SW480 (cell line): ENCODE measurements around the gene CPLANE2.
"Not testable (repeated sequence)": the region's sequence is repeated elsewhere in the genome, so short reads cannot be mapped to it uniquely, and the experiment has no call there.

Experiments used
- DNase-seq: peaks from one replicate; pipeline ENCODE4 v3.0.0-alpha.2; 2016; ENCODE audit warnings: low spot score

Gene CPLANE2

DNA sequence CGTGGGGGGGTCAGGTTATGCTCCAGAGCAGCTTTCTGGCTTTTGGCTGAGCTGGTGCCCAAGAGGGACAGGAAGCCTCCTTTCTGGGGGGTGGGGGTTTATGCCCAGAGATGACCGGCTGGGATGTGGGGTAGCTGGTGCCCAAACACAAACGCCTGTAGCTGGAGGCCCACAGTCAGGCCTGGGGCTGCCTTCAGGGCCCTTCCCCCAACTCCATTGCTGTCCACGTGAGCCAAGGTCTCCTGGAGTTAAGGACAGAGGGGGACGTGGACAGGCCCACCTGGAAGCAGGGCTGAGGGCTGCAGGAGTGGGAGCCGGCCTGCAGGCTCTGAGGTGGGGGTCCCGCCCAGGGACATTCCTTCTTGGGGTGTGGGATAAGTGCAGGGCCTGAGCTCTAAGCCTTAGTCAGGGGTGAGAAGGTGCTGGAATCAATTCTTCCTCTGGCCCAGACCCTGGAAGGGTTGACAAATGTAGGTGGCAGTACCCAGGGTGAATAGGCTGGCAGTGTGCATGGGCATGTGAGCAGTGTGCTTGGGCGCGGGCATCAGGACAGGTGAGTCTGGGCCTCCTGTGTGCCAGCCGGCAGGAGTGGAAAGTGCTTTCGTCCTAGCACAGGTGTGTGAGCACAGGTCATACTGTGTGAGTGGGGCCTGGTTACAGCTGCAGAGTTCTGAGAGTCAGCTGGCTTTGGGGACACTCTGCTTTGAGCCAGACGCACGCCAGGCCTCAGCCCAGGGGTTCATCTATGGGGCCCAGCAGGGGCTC lies 6.8 kb downstream of the CPLANE2 start:
- DNase-seq: no peak

DNA sequence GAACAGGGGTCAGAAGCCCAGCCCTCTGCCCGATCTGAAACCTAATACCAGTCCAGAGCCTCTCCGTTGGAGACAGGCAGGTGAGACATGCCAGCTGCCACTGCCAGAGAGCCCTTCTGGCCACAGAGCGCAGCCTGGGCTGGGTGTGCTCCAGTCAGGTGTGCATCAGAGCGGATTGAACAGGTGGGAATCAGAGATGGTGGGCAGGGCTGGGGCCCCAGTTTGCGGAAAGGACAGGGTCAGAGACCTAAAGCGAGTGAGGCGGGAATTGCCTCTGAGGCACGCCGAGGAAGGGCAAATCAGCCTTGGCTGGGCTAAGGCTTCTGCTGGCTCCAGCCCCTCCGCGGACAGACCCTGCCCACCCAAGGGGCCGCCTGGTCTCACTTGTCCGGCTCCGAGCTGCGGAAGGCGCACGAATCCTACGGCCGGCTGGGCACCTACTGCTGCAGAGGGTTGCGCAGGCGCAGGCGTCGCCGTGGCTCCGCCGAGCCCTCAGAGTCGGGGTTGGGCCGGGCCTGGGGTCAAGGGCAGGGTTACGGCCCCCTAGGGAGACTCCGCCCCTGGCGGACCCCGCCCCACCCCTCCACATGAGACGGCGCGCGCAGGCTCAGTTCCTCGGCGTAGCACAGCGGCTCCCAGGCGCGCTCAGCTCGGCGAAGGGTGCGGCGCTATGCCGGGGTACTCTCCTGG lies 10.3 kb downstream of the CPLANE2 start:
- DNase-seq: no peak

DNA sequence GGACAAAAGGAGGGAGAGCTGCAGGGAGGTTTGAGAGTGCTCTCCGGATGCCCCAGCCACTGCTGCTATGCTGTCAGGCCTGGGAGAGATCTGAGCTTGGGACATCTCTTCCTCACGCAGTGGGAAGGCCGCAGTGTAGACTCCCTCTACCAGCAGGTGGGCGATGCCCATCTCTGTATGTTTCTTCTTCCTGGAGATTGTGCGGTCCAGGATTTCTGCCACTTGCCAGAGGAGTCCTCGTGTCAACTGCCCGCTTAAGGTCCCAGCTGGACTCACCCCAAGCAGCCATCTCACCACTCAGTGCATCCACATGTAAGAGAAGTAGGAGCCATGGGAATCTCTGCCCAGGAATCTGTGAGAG lies 10.9 kb downstream of the CPLANE2 start:
- DNase-seq: no peak

DNA sequence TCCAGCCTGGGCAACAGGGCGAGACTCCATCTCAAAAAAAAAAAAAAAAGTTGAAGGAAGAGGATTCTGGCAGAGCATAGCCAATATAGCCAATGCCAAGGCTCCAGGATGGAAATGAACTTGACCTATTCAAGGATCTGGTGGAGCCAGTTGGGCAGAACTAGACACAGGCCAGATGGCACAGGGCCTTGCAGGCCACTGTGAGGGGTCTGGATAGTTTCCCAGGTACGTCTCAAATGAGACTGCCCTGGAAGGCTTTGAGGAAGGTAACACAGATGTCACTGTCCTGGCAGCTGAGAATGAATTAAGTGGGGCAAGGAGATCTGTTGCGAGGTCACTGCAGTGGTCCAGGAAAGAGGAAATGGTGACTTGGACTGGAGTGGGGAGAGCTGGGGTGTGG lies 12.5 kb downstream of the CPLANE2 start:
- DNase-seq: no peak

DNA sequence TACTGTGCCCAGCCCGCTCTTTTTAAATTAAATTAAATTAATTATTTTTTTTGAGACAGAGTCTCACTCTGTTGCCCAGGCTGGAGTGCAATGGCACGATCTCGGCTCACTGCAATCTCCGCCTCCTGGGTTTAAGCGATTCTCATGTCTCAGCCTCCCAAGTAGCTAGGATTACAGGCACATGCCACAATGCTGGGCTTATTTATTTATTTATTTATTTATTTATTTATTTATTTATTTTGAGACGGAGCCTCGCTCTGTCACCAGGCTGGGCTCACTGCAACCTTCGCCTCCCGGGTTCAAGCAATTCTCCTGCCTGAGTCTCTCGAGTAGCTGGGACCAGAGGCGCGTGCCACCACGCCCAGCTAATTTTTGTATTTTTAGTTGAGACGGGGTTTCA lies 14.3 kb downstream of the CPLANE2 start:
- DNase-seq: not testable (repeated sequence)

DNA sequence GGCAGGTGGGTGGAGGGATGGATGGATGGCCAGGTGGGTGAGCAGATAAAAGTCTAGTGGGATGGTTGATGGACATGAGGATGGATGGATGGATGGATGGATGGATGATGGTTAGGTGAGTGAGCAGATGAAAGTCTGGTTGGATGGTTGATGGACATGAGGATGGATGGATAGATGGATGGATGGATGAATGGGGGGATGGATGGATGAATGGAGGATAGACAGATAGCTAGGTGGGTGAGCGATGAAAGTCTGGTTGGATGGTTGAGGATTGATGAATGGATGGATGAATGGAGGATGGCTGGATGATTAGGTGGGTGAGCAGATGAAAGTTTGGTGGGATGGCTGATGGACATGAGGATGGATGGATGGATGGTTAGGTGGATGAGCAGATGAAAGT lies 15.5 kb downstream of the CPLANE2 start:
- DNase-seq: no peak

DNA sequence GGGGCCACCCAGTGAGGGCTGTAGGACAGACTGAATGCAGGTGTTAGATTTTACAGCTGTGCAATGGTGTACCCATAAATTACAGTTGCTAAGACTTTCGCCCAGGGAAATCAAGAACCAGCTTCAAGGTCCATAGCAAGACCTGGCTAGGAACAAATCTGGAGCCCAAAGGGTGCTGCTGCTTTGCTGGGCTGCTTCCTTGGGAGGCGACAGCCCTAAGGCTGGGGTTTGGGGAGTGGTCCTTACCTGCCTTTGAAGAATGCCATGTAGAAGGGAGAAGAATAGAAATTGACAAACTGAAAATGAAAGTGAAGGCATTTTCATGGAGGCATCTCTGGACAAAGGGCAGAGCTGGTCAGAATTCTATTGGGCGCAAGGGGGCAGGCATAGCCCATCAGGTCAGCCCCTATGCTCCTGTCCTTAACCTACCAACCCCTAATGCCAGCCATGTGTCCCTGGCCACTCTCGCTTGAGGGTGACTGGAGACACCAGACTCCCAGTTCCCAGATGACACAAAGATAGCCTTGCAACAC lies 16.9 kb downstream of the CPLANE2 start:
- no peak for DNase-seq

DNA sequence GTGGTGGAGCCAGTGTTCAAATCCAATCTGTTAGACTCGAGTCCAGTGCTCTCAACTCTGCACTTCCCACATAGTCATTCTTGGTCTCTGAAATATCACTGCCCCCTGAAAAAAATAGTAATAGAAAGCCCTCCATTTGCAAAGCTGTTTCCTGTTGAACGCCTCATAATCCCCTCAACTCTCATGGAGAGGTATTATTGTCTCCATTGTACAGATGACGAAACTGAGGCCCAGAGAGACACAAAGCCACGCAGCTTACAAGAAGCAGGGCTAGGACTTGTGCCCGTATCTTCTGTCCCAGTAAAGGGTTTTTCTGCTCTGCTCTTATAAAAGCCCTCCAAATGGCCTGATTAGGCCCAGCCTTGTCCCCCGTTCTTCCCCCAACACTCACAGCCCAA lies 18.3 kb downstream of the CPLANE2 start:
- no peak for DNase-seq

DNA sequence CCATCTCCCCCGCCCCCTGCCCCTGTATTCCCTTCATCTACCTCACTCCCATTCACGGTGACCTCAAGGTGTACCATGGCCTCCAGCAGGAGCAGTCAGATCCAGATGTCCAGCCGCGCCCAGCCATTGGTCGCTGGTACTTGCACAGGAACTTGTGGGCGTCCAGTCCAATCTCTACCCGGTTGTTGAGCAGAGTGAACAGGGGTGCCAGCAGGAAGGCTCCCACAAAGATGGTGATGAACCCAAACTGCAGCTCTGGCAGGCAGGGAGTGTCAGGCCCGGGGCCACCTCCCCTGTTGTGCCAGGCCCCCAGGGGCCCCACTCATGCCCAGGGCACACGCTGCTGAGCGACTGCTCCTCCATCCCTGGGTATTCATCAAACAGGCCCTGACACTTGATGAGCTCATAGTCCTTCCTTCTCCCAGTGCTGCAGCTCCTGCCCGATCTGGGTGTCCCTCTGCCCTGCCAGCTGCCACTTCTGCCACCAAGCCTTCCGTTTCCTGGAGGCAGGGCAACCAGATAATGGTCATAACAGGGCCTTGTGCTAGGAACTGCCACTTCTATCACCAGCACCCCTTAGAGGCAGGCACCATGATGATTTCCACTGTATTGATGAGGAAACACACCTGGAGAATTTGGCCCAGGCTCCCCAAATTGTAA lies 18.8 kb downstream of the CPLANE2 start:
- DNase-seq: no peak

DNA sequence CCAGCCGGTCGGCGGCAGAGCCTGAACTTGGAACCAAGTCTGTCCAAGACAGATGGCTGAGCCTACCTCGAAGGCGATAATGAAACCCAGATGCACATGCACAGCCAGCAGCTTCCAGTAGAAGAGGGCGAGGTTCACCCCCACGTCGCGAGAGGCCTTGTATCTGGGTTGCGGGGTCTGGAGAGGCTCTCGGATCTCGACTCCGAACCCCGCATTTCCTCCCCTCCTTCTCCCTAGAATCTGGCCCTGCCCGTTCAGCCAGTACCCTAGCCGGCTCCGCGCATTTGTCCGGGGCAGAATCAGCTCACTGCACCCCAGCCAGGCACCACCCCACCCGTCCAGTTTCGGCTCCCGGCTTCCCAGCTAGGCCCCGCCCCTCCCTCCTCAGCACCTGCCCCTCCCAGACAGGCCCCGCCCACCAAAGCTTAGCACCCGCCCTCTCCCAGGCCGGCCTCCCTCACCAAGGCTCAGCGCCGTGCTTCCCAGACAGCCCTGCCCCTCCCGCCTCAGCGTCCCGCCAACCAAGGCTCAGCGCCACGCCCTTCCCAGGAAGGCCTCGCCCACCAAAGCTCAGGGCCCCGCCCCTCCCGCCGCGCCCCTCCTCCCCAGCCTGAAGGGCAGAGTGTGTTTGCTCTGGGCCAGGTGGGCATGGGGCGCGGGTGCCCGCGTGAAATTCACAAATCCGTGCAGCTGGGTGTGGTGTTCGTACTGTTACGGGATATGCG lies 19.8 kb downstream of the CPLANE2 start:
- peak; percentile 94 for DNase-seq

DNA sequence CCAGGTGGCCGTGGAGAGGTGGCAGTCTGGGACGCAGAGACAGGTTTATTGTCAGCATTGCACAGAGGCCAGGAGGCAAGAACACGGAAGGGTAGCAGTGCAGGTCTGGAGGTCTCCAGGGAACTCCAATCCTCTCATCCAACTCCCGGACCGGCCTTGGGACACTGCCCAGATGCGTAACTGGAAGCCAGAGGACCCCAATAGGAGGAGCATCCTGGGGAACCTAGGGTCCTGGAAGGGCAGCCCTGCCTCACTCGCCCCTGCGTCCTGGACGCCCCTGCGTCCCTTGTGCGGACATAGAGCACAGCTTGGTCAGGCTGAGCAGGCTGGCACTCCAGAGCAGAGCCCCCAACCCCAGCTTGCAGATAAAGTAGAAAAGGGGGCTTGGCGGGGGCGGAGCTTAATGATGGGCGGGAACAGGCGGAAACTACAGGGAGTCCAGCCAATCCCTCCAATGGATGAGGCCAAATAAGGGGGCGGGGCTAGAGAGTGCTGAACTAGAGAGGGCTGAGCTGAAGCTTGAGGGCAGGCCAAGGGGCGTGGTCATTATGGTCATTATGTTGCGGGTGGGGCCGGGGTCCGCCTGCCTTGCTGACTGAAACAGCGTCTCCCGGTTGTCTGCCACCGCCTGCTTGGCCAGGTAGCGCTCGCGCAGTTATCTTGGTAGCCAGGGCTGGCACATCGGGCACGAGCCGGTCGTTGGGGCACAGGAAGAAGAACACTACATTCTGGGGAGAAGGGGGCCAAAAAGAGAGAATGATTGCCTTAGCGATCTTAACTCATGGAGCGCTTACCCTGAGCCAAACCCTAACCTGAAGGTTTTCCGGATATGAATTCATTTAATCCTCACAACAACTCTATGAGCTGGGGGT lies 20.9 kb downstream of the CPLANE2 start:
- DNase-seq: peak; percentile 43

DNA sequence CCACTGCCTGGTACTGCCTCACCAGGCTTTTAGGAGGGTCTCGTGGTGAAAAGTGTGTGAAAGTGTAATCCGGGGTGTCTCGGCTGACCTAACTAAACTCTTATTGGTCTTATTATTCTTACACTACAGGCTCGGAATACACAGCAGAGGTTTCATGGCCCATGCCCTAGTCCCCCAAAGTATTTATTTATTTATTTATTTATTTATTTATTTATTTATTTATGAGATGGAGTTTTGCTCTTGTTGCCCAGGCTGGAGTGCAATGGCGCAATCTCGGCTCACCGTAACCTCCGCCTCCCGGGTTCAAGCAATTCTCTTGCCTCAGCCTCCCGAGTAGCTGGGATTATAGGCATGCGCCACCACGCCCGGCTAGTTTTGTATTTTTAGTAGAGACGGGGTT lies 21.7 kb downstream of the CPLANE2 start:
- DNase-seq: not testable (repeated sequence)

DNA sequence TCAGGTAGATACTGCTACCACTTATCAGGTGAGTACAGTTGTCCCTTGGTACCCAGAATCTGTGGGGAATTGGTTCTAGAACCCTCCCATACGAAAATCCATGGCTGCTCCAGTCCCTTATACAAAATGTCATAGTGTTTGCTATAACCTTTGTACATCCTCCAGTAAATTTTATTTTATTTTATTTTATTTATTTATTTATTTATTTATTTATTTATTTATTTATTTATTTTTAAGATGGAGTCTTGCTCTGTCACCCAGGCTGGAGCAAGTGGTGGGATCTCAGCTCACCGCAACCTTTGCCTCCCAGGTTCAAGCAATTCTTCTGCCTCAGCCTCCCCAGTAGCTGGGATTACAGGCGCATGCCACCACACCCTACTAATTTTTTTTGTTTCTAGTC lies 23.4 kb downstream of the CPLANE2 start:
- not testable (repeated sequence) for DNase-seq

DNA sequence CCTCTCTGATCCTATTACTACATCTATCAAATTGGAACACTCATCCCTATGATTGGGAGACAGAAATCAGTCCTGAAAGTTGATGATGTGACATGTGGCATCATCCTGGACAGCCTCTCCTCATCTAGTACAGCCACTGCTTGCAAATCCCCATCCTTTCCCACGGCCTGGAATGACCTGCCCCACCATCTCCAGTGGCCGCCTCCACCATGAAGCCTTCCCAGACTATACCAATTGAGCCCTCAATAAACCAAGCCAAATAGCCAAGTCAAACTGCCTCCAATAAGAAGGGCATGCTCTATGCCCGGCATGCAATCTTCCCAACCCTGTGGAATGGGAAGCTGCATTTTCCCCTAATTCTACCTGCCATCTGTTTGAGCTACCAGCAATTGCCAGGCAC lies 24.0 kb downstream of the CPLANE2 start:
- no peak for DNase-seq

DNA sequence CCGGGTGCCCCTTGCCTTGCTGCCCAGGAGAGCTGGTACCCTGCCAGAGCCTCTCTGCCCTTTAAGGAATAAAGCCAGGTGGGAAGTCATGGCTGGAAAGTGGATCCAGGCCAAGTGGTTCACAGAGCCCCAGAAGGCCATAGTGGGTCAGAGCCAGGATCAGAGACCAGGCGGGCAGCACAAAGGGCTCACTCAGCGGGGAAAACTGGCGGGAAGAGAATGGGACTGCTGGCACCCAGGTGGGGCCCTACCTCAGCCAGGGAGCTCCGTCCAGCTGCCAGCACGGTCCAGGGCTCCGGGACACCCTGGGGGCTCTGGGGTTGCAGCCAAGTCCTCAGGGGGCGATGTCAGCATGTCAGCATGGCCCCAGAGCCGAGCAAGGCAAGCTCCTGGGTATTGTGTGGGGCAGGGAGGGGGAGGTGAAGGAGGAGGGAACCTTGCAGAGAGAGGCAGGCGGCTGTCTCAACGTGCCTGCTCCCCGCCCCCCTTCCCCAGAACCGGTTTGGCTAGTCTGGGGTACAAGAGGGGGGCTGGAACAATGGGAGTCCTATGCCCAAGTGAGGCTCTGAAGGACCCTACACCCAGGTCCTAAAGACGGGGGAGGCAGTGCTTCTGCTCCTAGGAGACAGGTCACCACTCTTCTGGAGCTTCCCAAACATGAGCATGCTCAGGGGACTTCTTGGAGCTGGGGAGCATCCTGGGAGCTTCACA lies 24.6 kb downstream of the CPLANE2 start, which contains the start of gene ARHGEF19:
TSS of gene ARHGEF19 (minus strand) at position 402 of the 711 bp plus-strand sequence. CDS start 3,598 bp downstream, outside the sequence.
- DNase-seq: no peak

DNA sequence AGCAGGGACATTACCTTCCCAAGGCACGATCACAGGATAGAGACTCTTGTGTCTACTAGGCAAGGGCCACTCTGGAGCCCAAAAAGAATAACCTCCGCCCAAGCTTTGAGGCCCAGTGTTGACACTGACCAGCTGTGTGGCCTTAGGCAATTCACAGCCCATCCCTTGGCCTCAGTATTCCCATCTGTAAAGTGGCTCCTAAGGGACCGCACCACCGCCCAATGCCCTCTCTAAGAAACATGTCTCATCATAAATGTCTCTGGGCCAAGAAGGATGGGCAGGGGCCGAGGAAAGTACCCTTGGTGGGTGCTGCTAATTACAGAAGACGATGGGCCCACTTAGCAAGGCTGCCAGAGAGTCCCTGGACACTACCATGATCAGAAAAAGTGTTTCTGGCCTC lies 25.2 kb downstream of the CPLANE2 start:
- DNase-seq: no peak

DNA sequence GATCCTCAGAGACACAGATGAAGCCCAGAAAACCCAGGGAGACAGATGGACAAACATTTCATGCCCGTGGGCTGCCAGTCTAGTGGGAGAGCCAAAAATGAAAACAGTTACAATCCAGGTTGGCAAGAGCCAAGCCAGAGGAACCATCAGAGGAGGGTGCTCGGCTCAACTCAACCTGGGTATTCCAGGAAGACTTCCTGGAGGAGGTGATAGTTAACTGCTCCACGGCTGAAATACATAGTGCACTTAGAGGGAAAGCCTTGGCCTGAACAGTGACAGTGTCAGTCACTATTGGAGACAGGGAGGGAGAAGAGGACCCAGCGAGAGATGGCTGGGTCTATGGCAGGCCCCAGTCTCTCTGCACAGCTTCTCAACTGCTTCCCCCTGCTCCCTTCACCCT lies 26.4 kb downstream of the CPLANE2 start:
- DNase-seq: no peak

DNA sequence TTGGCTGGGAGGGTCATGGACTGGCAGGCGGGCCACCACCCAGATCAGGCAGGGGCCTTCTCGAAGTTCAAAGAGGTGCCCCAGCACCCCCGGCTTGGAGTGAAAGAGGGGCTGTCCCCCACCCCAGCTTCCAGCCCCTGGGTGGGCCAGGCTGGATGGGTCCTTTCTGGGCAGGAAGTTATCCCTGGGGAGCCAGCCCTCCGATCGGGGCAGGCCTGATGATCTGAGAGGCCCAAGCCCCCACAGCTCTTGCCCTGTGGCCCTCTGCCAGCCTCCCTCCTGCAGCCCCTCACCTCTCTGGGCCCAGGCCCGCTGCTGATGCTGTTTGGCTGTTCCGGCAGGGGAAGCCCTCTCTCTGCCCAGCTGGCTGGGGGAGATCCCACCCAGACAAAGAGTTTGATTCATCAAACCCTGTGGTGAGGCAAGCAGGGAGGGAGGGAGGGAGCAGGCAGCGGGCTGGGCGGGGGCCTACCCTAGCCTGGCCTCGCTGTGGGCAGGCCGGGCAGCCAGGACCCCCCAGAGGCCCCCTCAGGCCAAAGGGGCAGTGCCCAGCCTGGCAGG lies 27.1 kb downstream of the CPLANE2 start:
- no peak for DNase-seq

DNA sequence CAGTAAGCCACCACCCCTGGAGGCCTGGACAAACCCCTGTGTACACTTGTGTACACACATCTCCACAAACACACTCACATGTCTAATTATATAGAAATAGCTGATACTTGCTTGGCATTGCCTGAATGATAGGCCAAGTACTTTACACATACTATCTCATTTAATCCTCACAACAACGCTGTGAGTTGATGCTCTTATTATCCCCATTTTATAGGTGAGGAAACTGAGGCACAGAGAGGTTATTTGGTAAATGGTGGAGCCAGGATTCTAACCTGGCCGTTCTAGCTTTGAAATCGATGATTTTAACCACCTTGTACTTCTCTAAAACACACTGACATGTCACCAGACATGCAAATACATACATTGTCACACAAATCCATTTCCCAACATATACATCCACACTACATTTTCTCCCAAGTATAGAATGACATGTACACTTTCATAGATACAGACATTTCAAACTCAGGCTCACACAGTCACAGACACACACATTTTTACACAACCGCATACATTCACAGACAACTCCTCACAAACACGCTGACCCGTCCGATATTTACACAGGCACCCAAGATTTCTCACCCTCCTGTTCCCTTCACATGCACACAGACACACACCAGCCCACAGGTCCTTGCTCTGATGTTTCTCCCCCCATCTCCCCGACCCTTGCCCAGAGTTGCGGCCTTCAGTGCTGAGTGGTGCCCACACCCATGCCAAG lies 27.7 kb downstream of the CPLANE2 start:
- DNase-seq: no peak
